Measurements from ENCODE around the gene HEXB. TPM values are rescaled to one million over a fixed set of nuclear protein-coding genes. Genes with fewer than 3 reads are reported as not detected.

HEXB gene
- polyA plus RNA-seq (2013, experiment 1 of 2): 44.7 TPM
- 42.7 TPM for polyA plus RNA-seq (2013, experiment 2 of 2)

DNA sequence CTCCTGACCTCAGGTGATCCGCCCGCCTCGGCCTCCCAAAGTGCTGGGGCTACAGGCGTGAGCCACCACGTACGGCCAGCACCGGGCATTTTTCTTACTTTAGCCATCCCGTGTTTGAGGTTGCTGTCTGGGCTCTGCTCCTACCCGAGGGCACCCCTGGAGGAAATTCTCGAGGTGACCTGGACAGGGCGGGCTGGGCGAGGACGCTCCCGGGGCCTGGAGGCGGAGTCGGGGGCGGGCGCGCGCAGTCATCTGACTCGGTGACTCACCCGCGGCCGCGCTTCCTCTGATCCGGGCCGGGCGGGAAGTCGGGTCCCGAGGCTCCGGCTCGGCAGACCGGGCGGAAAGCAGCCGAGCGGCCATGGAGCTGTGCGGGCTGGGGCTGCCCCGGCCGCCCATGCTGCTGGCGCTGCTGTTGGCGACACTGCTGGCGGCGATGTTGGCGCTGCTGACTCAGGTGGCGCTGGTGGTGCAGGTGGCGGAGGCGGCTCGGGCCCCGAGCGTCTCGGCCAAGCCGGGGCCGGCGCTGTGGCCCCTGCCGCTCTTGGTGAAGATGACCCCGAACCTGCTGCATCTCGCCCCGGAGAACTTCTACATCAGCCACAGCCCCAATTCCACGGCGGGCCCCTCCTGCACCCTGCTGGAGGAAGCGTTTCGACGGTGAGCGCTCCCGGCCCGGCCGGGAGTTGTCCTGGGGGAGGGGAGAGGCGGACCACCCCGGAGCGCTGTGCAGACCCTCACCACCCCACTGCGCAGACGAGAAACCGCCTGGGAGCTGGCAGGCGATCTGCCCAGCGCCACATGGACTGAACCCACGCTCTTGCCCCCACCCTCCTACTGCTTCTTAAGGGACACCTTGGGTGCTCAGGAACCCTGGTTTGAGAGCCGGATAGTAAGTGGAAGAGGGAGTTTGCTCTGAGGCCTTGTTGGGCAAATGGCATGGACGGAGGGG is at the start of gene HEXB:
Gene HEXB, plus strand, starts transcription at position 334 of the 952 bp plus-strand sequence. Its CDS starts 28 bp downstream, at position 362.
- H3K9ac ChIP-seq (ENCODE audit: low read depth, low read length): peak within 1 kb of the TSS; percentile 86
- H3K9me3 ChIP-seq (ENCODE audit: insufficient read depth, low read depth, low read length): no peaks in the 10 kb centered on the region
- peak within 1 kb of the TSS; percentile 63; the same call in 1 of the 2 replicates for H3K27ac ChIP-seq (ENCODE audit: low read depth, low read length)
- peaks cover 13% of the 10 kb centered on the region for H3K36me3 ChIP-seq (ENCODE audit: insufficient read depth, low read length)
- H3K4me1 ChIP-seq (ENCODE audit: insufficient read depth, low read length): 0 out of 2 replicates have a peak, but pooled peaks cover 3% of the 10 kb centered on the region
- no peaks in the 10 kb centered on the region for H3K27me3 ChIP-seq (ENCODE audit: insufficient read depth, low read length)
- H3K4me3 ChIP-seq (ENCODE audit: low read length): peak within 1 kb of the TSS; percentile 77
- 6% methylated on average over 78 of the region's 78 CpGs for WGBS

DNA sequence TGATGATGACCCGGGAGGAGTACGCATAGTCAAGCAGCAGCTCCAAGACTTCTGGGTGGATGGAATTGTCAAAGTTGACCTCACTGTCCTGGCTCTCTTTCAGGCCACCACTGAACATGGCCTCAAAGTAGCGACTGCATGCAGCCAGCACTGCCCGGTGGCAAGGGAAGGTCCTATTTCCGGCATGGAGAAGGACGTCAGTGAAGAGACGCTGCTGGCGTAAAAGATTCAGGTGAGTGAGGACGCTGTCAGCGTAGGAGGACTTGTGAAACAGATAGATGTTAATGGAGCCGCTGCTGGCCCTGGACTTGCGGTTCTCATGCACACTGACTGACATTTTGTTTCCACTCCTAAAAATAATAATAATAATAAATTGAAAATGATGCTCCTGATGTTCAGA is 48.9 kb upstream of the HEXB start:
- no peak overlapping the region for H3K9ac ChIP-seq (ENCODE audit: low read depth, low read length)
- 94% methylated on average over 12 of the region's 12 CpGs for WGBS
- H3K27ac ChIP-seq (ENCODE audit: low read depth, low read length): no peak overlapping the region
- H3K9me3 ChIP-seq (ENCODE audit: insufficient read depth, low read depth, low read length): no peaks in the 10 kb centered on the region
- peaks cover 22% of the 10 kb centered on the region for H3K4me1 ChIP-seq (ENCODE audit: insufficient read depth, low read length)
- peaks cover 58% of the 10 kb centered on the region for H3K36me3 ChIP-seq (ENCODE audit: insufficient read depth, low read length)
- H3K27me3 ChIP-seq (ENCODE audit: insufficient read depth, low read length): peaks cover 15% of the 10 kb centered on the region; the same call in 1 of the 2 replicates
- peak overlapping the region; percentile 93; the same call in 1 of the 2 replicates for H3K4me3 ChIP-seq (ENCODE audit: low read length)

- H3K27me3 ChIP-seq (ENCODE audit: insufficient read depth, low read length): peaks cover 15% of the 10 kb centered on the region; the same call in 1 of the 2 replicates
- H3K9me3 ChIP-seq (ENCODE audit: insufficient read depth, low read depth, low read length): no peaks in the 10 kb centered on the region
- H3K36me3 ChIP-seq (ENCODE audit: insufficient read depth, low read length): peaks cover 58% of the 10 kb centered on the region
- peak overlapping the region; percentile 93; the same call in 1 of the 2 replicates for H3K4me3 ChIP-seq (ENCODE audit: low read length)
- no peak overlapping the region for H3K27ac ChIP-seq (ENCODE audit: low read depth, low read length)
- no peak overlapping the region for H3K9ac ChIP-seq (ENCODE audit: low read depth, low read length)
- 93% methylated on average over 4 of the region's 4 CpGs for WGBS
- peaks cover 18% of the 10 kb centered on the region for H3K4me1 ChIP-seq (ENCODE audit: insufficient read depth, low read length)
Measured at GRCh38 chr5:74636552-74636951, 48.5 kb upstream of the HEXB start.

DNA sequence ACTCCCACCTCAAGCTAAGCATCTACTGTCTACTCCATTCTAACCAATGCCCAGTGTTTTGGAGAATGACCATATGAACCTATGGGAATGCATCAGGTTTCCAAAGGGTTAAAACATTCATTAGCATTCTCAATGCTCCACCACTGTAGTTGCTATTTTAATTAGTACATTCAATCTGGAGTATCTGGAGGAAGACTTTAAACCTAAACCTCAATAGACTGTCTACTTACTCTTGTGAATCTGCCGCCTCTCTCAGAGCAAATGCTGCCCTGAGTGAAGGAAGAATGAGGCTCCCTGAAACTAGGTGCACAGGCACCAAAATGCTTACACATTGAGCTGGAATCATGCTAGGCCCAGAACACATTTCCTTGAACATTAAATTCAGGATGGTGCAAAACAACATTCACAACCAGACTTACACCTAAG is 46.5 kb upstream of the HEXB start:
- Histone ChIP-seq H3K27ac (ENCODE audit: low read depth, low read length) (no peak overlapping the region), H3K27me3 (ENCODE audit: insufficient read depth, low read length) (peaks cover 33% of the 10 kb centered on the region), H3K36me3 (ENCODE audit: insufficient read depth, low read length) (peaks cover 40% of the 10 kb centered on the region), H3K4me1 (ENCODE audit: insufficient read depth, low read length) (peaks cover 7% of the 10 kb centered on the region; the same call in 1 of the 2 replicates), H3K4me3 (ENCODE audit: low read length) (peak overlapping the region; percentile 93), H3K9me3 (ENCODE audit: insufficient read depth, low read depth, low read length) (no peaks in the 10 kb centered on the region), H3K9ac (ENCODE audit: low read depth, low read length) (peak overlapping the region; percentile 85; the same call in 1 of the 2 replicates)
- WGBS: 47% methylated on average over 1 of the region's 1 CpG

DNA sequence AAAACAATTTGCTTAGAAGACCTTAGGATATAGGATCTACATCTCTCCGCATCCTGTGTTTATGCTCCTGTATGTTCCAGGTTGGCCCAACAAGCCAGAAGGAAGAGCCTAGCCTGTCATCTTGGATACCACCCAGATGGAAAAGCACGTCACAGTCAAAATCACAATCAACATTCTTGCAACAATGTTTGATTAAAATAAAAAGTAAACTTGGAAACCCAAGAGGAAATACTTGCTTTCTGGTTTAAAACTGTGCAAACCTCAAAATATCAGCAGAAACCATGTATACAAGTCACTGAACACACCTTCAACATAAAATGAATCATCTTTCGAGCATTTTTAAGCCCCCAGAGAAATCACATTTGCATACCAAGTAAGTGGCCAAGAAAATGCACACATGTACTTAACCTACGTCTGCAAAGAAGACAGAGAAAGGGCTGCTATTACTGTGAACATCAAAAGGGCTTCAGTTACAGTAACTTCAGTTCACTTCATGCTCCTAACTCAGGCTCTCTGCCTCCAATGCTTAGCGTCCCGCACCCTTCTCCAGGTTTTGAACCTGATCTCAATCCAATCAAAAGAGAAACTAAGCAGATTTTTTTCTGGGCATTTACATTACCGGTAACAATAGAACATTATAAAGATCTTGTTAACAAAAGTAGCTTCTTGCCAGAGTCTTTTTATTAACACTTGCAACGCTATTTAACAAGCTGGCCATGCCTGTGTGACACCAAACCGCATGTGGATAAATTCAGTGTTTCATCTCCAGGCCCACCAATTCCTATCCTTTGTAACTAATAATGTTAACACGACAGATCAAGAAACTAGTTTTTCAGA is 45.8 kb upstream of the HEXB start:
- peaks cover 34% of the 10 kb centered on the region for H3K27me3 ChIP-seq (ENCODE audit: insufficient read depth, low read length)
- no peak overlapping the region for H3K27ac ChIP-seq (ENCODE audit: low read depth, low read length)
- H3K9ac ChIP-seq (ENCODE audit: low read depth, low read length): peak overlapping the region; percentile 85
- WGBS: 13% methylated on average over 10 of the region's 10 CpGs
- H3K9me3 ChIP-seq (ENCODE audit: insufficient read depth, low read depth, low read length): no peaks in the 10 kb centered on the region
- peak overlapping the region; percentile 93 for H3K4me3 ChIP-seq (ENCODE audit: low read length)
- peaks cover 37% of the 10 kb centered on the region for H3K36me3 ChIP-seq (ENCODE audit: insufficient read depth, low read length)
- H3K4me1 ChIP-seq (ENCODE audit: insufficient read depth, low read length): peaks cover 7% of the 10 kb centered on the region; the same call in 1 of the 2 replicates

DNA sequence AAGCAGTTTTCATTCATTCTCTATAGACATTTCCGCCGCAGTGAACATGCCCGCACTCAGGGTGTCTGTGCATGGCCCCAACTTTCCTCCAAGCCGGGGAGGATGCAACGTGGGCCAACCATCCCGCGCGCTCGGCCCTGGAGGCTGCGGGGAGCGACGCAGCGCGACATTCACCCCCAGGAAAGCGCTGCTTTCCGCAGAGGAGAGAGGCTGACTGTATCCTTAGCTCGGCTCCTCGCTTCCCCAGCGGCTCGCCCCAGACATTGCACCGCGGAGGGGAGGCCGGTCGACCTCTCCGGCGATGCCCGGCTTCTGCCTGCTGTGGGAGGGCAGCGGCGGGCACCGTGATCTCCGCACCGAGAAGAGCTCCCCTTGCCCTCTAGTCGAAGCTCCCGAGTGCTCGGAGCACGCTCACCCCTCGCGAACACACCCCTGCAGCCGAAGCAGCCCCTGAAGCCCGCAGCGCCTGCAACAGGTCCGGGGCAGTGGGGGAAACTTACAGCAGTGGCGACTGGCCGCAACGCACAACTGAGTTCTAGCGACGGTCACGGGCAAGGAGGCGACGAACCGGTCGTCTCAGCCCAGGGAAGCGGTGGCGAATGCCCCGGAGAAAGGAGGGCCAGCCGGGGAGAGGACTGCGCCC is 45.1 kb upstream of the HEXB start:
- H3K36me3 ChIP-seq (ENCODE audit: insufficient read depth, low read length): peaks cover 30% of the 10 kb centered on the region; the same call in 1 of the 2 replicates
- peak overlapping the region; percentile 85 for H3K9ac ChIP-seq (ENCODE audit: low read depth, low read length)
- peak overlapping the region; percentile 93 for H3K4me3 ChIP-seq (ENCODE audit: low read length)
- H3K4me1 ChIP-seq (ENCODE audit: insufficient read depth, low read length): peaks cover 7% of the 10 kb centered on the region; the same call in 1 of the 2 replicates
- WGBS: under 1% methylated on average over 57 of the region's 57 CpGs
- no peaks in the 10 kb centered on the region for H3K9me3 ChIP-seq (ENCODE audit: insufficient read depth, low read depth, low read length)
- peaks cover 34% of the 10 kb centered on the region for H3K27me3 ChIP-seq (ENCODE audit: insufficient read depth, low read length)
- H3K27ac ChIP-seq (ENCODE audit: low read depth, low read length): peak overlapping the region; percentile 58; the same call in 1 of the 2 replicates

- WGBS: under 1% methylated on average over 59 of the region's 59 CpGs
- peaks cover 7% of the 10 kb centered on the region; the same call in 1 of the 2 replicates for H3K4me1 ChIP-seq (ENCODE audit: insufficient read depth, low read length)
- H3K27ac ChIP-seq (ENCODE audit: low read depth, low read length): peak within 1 kb of the TSS; percentile 68
Measured at GRCh38 chr5:74640450-74640953, 44.5 kb upstream of the HEXB start, which contains the start of gene ENC1. ENC1 (minus strand) TSS chr5:74640728; CDS start chr5:74636485, 4,243 bp downstream.

DNA sequence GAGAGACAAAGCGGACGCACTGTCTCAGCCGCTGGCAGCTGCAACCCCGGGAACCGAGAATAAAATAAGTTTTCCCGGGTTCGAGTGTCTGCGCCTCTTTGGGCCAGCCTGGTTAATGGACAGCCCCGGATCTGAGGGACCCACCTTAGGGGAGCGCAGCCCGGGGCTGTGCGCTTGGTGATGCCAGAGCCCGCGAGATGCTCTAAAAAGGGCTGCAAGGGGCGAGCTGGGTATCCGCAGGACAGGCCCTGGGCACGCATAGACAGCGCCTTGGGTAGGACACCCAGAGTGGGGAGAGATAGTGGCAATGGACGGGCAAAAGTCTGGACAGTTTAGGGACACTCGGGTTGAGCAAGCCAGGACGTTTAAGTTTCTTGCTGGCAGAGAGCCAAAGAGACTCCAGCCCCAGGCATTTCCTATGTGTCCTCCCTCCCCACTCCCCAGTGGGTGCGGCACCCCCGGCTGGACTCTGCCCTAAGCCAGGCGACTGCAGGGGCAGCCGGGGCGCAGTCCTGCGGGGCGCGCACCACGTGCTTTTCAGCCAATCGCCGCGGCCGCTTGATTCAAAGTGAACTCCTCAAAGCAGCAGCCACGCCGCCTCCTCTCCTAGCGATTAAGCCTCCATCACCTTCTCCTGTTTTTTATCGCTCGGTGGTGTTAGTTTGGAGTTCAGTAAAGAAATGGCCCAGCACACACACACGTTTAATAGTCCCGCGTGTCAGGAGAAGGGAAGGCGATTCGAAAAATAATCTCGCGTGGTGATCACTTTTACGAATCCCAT is 43.9 kb upstream of the HEXB start:
- H3K4me1 ChIP-seq (ENCODE audit: insufficient read depth, low read length): peaks cover 7% of the 10 kb centered on the region; the same call in 1 of the 2 replicates
- H3K27ac ChIP-seq (ENCODE audit: low read depth, low read length): peak overlapping the region; percentile 68
- WGBS: under 1% methylated on average over 47 of the region's 47 CpGs
- H3K9me3 ChIP-seq (ENCODE audit: insufficient read depth, low read depth, low read length): no peaks in the 10 kb centered on the region
- peak overlapping the region; percentile 93 for H3K4me3 ChIP-seq (ENCODE audit: low read length)
- H3K27me3 ChIP-seq (ENCODE audit: insufficient read depth, low read length): peaks cover 34% of the 10 kb centered on the region
- peak overlapping the region; percentile 69 for H3K9ac ChIP-seq (ENCODE audit: low read depth, low read length)
- peaks cover 18% of the 10 kb centered on the region; the same call in 1 of the 2 replicates for H3K36me3 ChIP-seq (ENCODE audit: insufficient read depth, low read length)

More at GRCh38 chr5:74640450-74640953, 44.5 kb upstream of the HEXB start, which contains the start of gene ENC1:
- H3K4me3 ChIP-seq (ENCODE audit: low read length): peak within 1 kb of the TSS; percentile 93
- peak within 1 kb of the TSS; percentile 85 for H3K9ac ChIP-seq (ENCODE audit: low read depth, low read length)
- peaks cover 25% of the 10 kb centered on the region; the same call in 1 of the 2 replicates for H3K36me3 ChIP-seq (ENCODE audit: insufficient read depth, low read length)
- H3K9me3 ChIP-seq (ENCODE audit: insufficient read depth, low read depth, low read length): no peaks in the 10 kb centered on the region
- H3K27me3 ChIP-seq (ENCODE audit: insufficient read depth, low read length): peaks cover 34% of the 10 kb centered on the region

GRCh38 chr5:74641735-74642542 is 43.1 kb upstream of the HEXB start:
- H3K4me3 ChIP-seq (ENCODE audit: low read length): peak overlapping the region; percentile 93
- H3K4me1 ChIP-seq (ENCODE audit: insufficient read depth, low read length): peaks cover 7% of the 10 kb centered on the region; the same call in 1 of the 2 replicates
- H3K27ac ChIP-seq (ENCODE audit: low read depth, low read length): no peak overlapping the region
- H3K36me3 ChIP-seq (ENCODE audit: insufficient read depth, low read length): peaks cover 11% of the 10 kb centered on the region; the same call in 1 of the 2 replicates
- H3K27me3 ChIP-seq (ENCODE audit: insufficient read depth, low read length): peaks cover 34% of the 10 kb centered on the region
- WGBS: 7% methylated on average over 27 of the region's 28 CpGs
- H3K9me3 ChIP-seq (ENCODE audit: insufficient read depth, low read depth, low read length): no peaks in the 10 kb centered on the region
- peak overlapping the region; percentile 69 for H3K9ac ChIP-seq (ENCODE audit: low read depth, low read length)
